ENCODE results near the gene SEPTIN2. TPM values are rescaled to one million over a fixed set of nuclear protein-coding genes. Genes with fewer than 3 reads are reported as not detected.

Gene SEPTIN2
- total RNA-seq, 2 donors from 2014 or later = 289 to 405 TPM

DNA sequence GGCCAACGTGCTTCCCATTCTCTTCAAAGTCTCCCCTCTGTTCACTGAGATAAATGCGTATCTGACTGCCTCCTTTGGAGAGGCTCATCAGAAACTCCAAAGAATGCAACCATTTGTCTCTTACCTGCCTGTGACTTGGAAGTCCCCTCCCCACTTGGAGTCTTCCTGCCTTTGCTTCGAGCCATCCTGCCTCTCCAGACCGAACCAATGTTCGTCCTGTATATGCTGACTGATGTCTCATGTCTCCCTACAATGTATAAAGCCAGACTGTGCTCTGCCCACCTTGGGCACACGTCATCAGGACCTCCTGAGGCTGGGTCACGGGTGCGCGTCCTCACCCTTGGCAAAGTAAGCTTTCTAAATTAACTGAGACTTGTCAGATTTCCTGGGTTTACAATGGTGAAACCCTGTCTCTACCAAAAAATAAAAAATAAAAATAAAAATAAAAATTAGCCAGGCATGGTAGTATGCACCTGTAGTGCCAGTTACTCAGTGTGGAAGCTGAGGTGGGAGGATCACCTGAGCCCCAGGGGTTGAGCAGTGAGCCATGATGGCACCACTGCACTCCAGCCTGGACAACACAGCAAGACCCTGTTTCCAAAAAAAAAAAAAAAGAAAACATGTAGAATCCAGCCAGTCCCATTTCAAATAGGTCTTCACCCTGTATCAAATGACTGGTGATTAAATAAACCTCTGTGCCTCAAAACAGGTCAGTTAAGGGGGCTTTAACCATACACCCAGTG is 29.2 kb upstream of the SEPTIN2 start:
- H3K27me3 ChIP-seq (replicated peaks; ENCODE audit: insufficient read depth) = no peaks in the 10 kb centered on the region
- DNase-seq (ENCODE audit: low spot score) = no peak
- no peaks in the 10 kb centered on the region for H3K9me3 ChIP-seq
- H3K4me3 ChIP-seq = no peak overlapping the region
- H3K36me3 ChIP-seq = no peaks in the 10 kb centered on the region
- H3K4me1 ChIP-seq (ENCODE audit: control insufficient read depth in 1 of 2, low read depth in 2 of 2) = no peaks in the 10 kb centered on the region
- no peak overlapping the region for H3K27ac ChIP-seq
- TF ChIP-seq, protein P1, sequence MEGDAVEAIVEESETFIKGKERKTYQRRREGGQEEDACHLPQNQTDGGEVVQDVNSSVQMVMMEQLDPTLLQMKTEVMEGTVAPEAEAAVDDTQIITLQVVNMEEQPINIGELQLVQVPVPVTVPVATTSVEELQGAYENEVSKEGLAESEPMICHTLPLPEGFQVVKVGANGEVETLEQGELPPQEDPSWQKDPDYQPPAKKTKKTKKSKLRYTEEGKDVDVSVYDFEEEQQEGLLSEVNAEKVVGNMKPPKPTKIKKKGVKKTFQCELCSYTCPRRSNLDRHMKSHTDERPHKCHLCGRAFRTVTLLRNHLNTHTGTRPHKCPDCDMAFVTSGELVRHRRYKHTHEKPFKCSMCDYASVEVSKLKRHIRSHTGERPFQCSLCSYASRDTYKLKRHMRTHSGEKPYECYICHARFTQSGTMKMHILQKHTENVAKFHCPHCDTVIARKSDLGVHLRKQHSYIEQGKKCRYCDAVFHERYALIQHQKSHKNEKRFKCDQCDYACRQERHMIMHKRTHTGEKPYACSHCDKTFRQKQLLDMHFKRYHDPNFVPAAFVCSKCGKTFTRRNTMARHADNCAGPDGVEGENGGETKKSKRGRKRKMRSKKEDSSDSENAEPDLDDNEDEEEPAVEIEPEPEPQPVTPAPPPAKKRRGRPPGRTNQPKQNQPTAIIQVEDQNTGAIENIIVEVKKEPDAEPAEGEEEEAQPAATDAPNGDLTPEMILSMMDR (IDR thresholded peaks at IDR 0.05) = no peak
- ATAC-seq (ENCODE audit: insufficient number of reproducible peaks, low FRiP score, low read depth) = no peak

DNA sequence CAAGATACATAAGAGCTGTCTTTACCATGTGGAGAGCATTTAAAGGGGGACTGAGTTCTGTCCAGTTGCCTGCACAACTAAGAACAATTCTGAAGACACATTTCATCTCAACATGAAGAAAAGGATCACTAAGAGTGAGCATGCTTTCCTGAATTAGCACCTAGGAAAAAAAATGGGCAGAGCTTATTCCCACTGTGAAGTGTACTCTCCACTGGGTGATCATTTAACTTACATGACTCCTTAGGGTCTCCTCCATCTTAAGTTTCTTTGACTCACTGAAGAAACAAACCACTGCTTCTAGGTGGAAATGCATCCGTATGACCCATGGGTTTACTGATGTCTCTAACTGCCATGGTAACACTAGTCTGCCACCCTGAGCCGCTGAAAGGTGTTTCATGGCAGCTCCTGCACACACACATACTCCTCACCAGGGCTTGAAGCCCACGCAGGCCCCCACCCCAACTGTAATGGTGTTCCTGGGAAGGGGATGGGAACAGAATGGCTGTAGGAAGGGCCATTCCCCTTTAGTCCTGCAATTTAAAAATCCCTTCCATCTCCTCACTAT is 27.3 kb upstream of the SEPTIN2 start:
- H3K4me3 ChIP-seq = no peak overlapping the region
- H3K27me3 ChIP-seq (replicated peaks; ENCODE audit: insufficient read depth) = no peaks in the 10 kb centered on the region
- TF ChIP-seq, protein P1 (IDR thresholded peaks at IDR 0.05) = no peak
- no peak for ATAC-seq (ENCODE audit: insufficient number of reproducible peaks, low FRiP score, low read depth)
- DNase-seq (ENCODE audit: low spot score) = no peak
- no peaks in the 10 kb centered on the region for H3K36me3 ChIP-seq
- no peak overlapping the region for H3K27ac ChIP-seq
- H3K4me1 ChIP-seq (ENCODE audit: control insufficient read depth in 1 of 2, low read depth in 2 of 2) = no peaks in the 10 kb centered on the region
- no peaks in the 10 kb centered on the region for H3K9me3 ChIP-seq

DNA sequence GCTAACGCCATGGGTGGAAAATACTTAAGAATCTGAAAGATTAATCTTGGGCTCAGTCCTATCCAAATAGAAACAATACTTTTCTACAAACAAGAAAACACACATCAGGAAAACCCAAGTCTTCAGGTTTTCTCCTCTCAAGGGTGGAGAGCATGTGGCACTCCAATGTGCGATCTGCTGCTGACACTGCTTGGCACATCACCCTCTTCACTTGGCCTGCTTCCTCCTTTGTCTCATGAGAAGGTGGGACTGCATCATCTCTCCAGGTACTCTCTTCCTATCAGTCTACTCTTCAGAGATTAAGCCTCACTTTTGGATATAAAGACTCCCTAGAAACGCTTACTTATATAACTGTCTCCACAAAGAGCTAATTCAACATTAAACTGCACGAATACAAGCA is 26.7 kb upstream of the SEPTIN2 start:
- no peak overlapping the region for H3K4me3 ChIP-seq
- no peak for ATAC-seq (ENCODE audit: insufficient number of reproducible peaks, low FRiP score, low read depth)
- H3K27me3 ChIP-seq (replicated peaks; ENCODE audit: insufficient read depth) = no peaks in the 10 kb centered on the region
- no peaks in the 10 kb centered on the region for H3K4me1 ChIP-seq (ENCODE audit: control insufficient read depth in 1 of 2, low read depth in 2 of 2)
- TF ChIP-seq, protein P1 (IDR thresholded peaks at IDR 0.05) = no peak
- H3K27ac ChIP-seq = no peak overlapping the region
- no peaks in the 10 kb centered on the region for H3K36me3 ChIP-seq
- no peak for DNase-seq (ENCODE audit: low spot score)
- no peaks in the 10 kb centered on the region for H3K9me3 ChIP-seq

DNA sequence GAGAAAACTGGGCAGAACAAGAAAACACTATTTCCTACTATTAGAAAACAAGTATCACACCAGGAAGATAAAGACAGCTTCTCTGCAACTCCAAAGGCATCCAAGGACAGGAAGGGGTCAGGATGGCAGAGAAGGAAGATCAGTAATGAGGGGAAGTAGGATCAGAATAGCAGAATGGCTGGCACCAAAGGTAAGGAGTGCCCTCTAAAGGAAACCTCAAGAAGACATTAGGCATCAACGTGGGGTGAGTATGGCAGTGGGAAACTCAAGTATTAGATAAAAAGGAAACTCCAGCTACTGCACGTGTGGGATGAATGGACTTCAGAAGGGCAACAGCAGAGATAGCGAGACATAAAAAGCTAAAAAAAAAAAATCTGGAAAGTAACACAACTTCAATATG is 26.1 kb upstream of the SEPTIN2 start:
- DNase-seq (ENCODE audit: low spot score) (no peak), ATAC-seq (ENCODE audit: insufficient number of reproducible peaks, low FRiP score, low read depth) (no peak)
- Histone ChIP-seq H3K27me3 (replicated peaks; ENCODE audit: insufficient read depth) (no peaks in the 10 kb centered on the region), H3K4me1 (ENCODE audit: control insufficient read depth in 1 of 2, low read depth in 2 of 2) (no peaks in the 10 kb centered on the region), H3K4me3 (no peak overlapping the region), H3K36me3 (no peaks in the 10 kb centered on the region), H3K27ac (no peak overlapping the region), H3K9me3 (no peaks in the 10 kb centered on the region)
- TF ChIP-seq, protein P1 (IDR thresholded peaks at IDR 0.05) = no peak

DNA sequence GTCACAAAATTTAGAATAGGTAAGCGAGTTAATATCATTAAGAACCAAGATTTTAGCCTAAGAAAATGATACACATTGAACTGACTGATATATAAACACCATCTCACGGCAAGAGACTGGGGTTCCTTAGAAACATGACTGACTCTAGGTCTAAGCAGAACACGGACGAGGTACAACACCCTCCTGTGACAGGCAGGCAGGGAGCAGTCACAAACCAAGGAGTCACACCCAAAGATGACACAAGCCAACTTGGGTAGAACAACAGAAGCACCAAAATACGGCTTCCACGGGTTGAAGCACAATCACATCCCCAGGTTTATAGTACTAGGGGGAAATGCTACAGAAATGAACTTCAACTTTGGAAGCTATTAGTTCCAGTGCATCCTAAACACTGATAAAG is 24.6 kb upstream of the SEPTIN2 start:
- H3K27me3 ChIP-seq (replicated peaks; ENCODE audit: insufficient read depth) = no peaks in the 10 kb centered on the region
- no peak for ATAC-seq (ENCODE audit: insufficient number of reproducible peaks, low FRiP score, low read depth)
- no peaks in the 10 kb centered on the region for H3K4me1 ChIP-seq (ENCODE audit: control insufficient read depth in 1 of 2, low read depth in 2 of 2)
- no peak overlapping the region for H3K27ac ChIP-seq
- H3K4me3 ChIP-seq = no peak overlapping the region
- TF ChIP-seq, protein P1 (IDR thresholded peaks at IDR 0.05) = no peak
- DNase-seq (ENCODE audit: low spot score) = no peak
- H3K36me3 ChIP-seq = no peaks in the 10 kb centered on the region
- no peaks in the 10 kb centered on the region for H3K9me3 ChIP-seq
